Stomach (tissue), 9 donors: ENCODE data around the gene GAS6. TPM values are rescaled to one million over a fixed set of nuclear protein-coding genes. Genes with fewer than 3 reads are reported as not detected.

ENCODE experiments used
- DNase-seq, 2 donors: peaks; one replicate each; pipeline versions ENCODE4 v3.0.0 to v3.0.0-alpha.2; 2013 to 2019
- H3K27ac ChIP-seq, 5 donors: fragments of 200-600 bp in 4 of 5; sonication (generic) in 4 of 5; one replicate each; pipeline ENCODE4 v1.5.1; 2013 to 2019; ENCODE audit warnings: mild to moderate bottlenecking in 1 of 5, moderate library complexity in 1 of 5
- H3K27me3 ChIP-seq, 3 donors: fragments of 200-600 bp; sonication (generic); one replicate each; pipeline ENCODE4 v1.5.1; 2017 to 2019; ENCODE audit warnings: mixed run types in 1 of 3
- H3K36me3 ChIP-seq, 4 donors: fragments of 200-600 bp; sonication (generic); 1 replicate in 3 of 4; 2 replicates in 1 of 4; pipeline ENCODE4 v1.5.1; 2016 to 2019
- H3K4me1 ChIP-seq, 4 donors: fragments of 200-600 bp; sonication (generic); one replicate each; pipeline ENCODE4 v1.5.1; 2016 to 2019
- H3K4me3 ChIP-seq, 4 donors: fragments of 200-600 bp; sonication (generic) in 3 of 4; one replicate each; pipeline ENCODE4 v1.5.1; 2016 to 2019; ENCODE audit warnings: mild to moderate bottlenecking in 1 of 4
- H3K9me3 ChIP-seq, 4 donors: fragments of 200-600 bp; sonication (generic); one replicate each; pipeline ENCODE4 v1.5.1; 2016 to 2019
- CTCF ChIP-seq, 7 experiments: fragments of 450-650 bp in 4 of 7; fragments of 200-600 bp in 3 of 7; sonication (generic) in 3 of 7; IDR thresholded peaks; one replicate each; pipeline ENCODE4 v1.5.1; 2016 to 2019; ENCODE audit warnings: antibody characterized with exemption in 7 of 7, control low read depth in 2 of 7, mild to moderate bottlenecking in 1 of 7
- EP300 ChIP-seq: sonication (generic); formaldehyde crosslinking; IDR thresholded peaks from one replicate; pipeline ENCODE4 v1.6.1; 2017; ENCODE audit warnings: antibody characterized with exemption
- POLR2A ChIP-seq, 4 donors: fragments of 450-650 bp; IDR thresholded peaks; one replicate each; pipeline ENCODE4 v1.6.1; 2016; ENCODE audit warnings: antibody characterized with exemption in 4 of 4, control low read depth in 2 of 4, mild to moderate bottlenecking in 1 of 4, moderate library complexity in 1 of 4
- POLR2AphosphoS5 ChIP-seq, 3 donors: sonication (generic); formaldehyde crosslinking; IDR thresholded peaks; one replicate each; pipeline ENCODE4 v1.6.1; 2016; ENCODE audit warnings: antibody characterized with exemption in 3 of 3
- WGBS, 5 donors: extraction: QIAGEN DNeasy Blood & Tissue Kit in 3 of 5; methylation state at CpG; one replicate each; pipeline versions ENCODE4 v1.1.5 to v1.1.7; 2013 to 2018; 5-methylcytosine and 5-hydroxymethylcytosine counted together
- intact Hi-C: fragments of 100-400 bp; cut with DNase I; formaldehyde crosslinking; loops from one replicate; pipeline ENCODE4 v1.15.1; 2023; ENCODE audit warnings: low total_unique reads
- polyA plus RNA-seq, 3 donors: library from polyadenylated mRNA; stranded (reverse); fragments of 200-250 nt; gene quantifications; one replicate each; pipeline ENCODE4 v1.2.3, GENCODE V29; 2013
- total RNA-seq, 5 donors: library from RNA; depleted of rRNA; stranded (reverse); fragments of >200 nt; gene quantifications; one replicate each; pipeline versions ENCODE4 v1.1.0 to v1.2.3, GENCODE V29; 2014 to 2016
- donor health status: healthy with polysubstance abuse.
- donor health status: Bipolar disorder and iron deficiency.
- donor health status: healthy.

GAS6 gene
- total and polyA plus RNA-seq, 8 donors: 31.4 to 409 (median 92.9) TPM

- Histone ChIP-seq H3K27ac (no peak overlapping the region), H3K9me3 (no peaks in the 10 kb centered on the region), H3K27me3 (peaks cover 0 to 25% (median 0%) of the 10 kb centered on the region in 3 donors), H3K4me3 (no peak overlapping the region), H3K4me1 (no peaks in the 10 kb centered on the region), H3K36me3 (no peaks in the 10 kb centered on the region)
- intact Hi-C loops: no loop called here
- TF ChIP-seq CTCF (IDR thresholded peaks at IDR 0.05) (no peak), POLR2A (IDR thresholded peaks at IDR 0.05) (no peak), EP300 (no peak), POLR2AphosphoS5 (IDR thresholded peaks at IDR 0.05) (no peak)
- DNase-seq: no peak
- WGBS, 5 donors: 66 to 73% (median 72%) methylated on average over 4 to 6 of the region's 6 CpGs
These were observed 74.7 kb downstream of the GAS6 start for GRCh38 chr13:113789167-113789566.

- intact Hi-C loops: no loop called here
- H3K4me1 ChIP-seq: no peaks in the 10 kb centered on the region
These were observed 75.3 kb downstream of the GAS6 start for GRCh38 chr13:113788413-113789135.

GRCh38 chr13:113787694-113788093, 76.2 kb downstream of the GAS6 start:
- no peak for DNase-seq
- WGBS, 5 donors: 53 to 72% (median 62%) methylated on average over 8 to 12 of the region's 12 CpGs
- Histone ChIP-seq H3K4me1 (no peaks in the 10 kb centered on the region), H3K27me3 (peaks cover 0 to 16% (median 0%) of the 10 kb centered on the region in 3 donors), H3K36me3 (no peaks in the 10 kb centered on the region), H3K9me3 (no peaks in the 10 kb centered on the region), H3K4me3 (no peak overlapping the region), H3K27ac (no peak overlapping the region)
- intact Hi-C loops: no loop called here
- TF ChIP-seq POLR2AphosphoS5 (IDR thresholded peaks at IDR 0.05): no peak
- TF ChIP-seq POLR2A (IDR thresholded peaks at IDR 0.05): no peak
- TF ChIP-seq EP300: no peak
- TF ChIP-seq CTCF (IDR thresholded peaks at IDR 0.05): no peak

More at GRCh38 chr13:113788413-113789135, 75.3 kb downstream of the GAS6 start:
- Histone ChIP-seq H3K36me3 (no peaks in the 10 kb centered on the region), H3K27me3 (peaks cover 0 to 19% (median 0%) of the 10 kb centered on the region in 3 donors), H3K4me3 (no peak overlapping the region), H3K9me3 (no peaks in the 10 kb centered on the region), H3K27ac (no peak overlapping the region)
- WGBS, 5 donors: 79 to 85% (median 83%) methylated on average over 24 to 31 of the region's 31 CpGs
- DNase-seq: no peak
- TF ChIP-seq POLR2AphosphoS5 (IDR thresholded peaks at IDR 0.05): no peak
- no peak for TF ChIP-seq CTCF (IDR thresholded peaks at IDR 0.05)
- no peak for TF ChIP-seq EP300
- no peak for TF ChIP-seq POLR2A (IDR thresholded peaks at IDR 0.05)

GRCh38 chr13:113786262-113786841, 77.5 kb downstream of the GAS6 start:
- no peaks in the 10 kb centered on the region for H3K36me3 ChIP-seq
- no peak overlapping the region for H3K4me3 ChIP-seq
- WGBS, 5 donors: 73 to 86% (median 83%) methylated on average over 17 of the region's 17 CpGs
- no peaks in the 10 kb centered on the region for H3K4me1 ChIP-seq
- H3K27ac ChIP-seq: no peak overlapping the region
- H3K27me3 ChIP-seq: peaks cover 0 to 11% (median 0%) of the 10 kb centered on the region in 3 donors
- DNase-seq: peak in 1 of 2 donors; percentile 8
- no peaks in the 10 kb centered on the region for H3K9me3 ChIP-seq
- intact Hi-C loops: no loop called here
- TF ChIP-seq EP300 (no peak), CTCF (IDR thresholded peaks at IDR 0.05) (no peak), POLR2A (IDR thresholded peaks at IDR 0.05) (no peak), POLR2AphosphoS5 (IDR thresholded peaks at IDR 0.05) (no peak)
